Muscle of leg (tissue), 11 donors: ENCODE measurements around the gene ARHGAP26. TPM values are rescaled to one million over a fixed set of nuclear protein-coding genes. Genes with fewer than 3 reads are reported as not detected.

Experiments used
- DNase-seq: peaks from one replicate; pipeline ENCODE4 v3.0.0; 2013
- H3K27ac ChIP-seq: one replicate; pipeline ENCODE4 v1.5.1; 2013; ENCODE audit warnings: mild to moderate bottlenecking, low read length, control low read depth
- H3K27me3 ChIP-seq: one replicate; pipeline ENCODE4 v1.6.1; 2013; ENCODE audit warnings: low read length; ENCODE audit not compliant: control insufficient read depth, insufficient read depth
- H3K36me3 ChIP-seq: one replicate; pipeline ENCODE4 v1.6.1; 2013; ENCODE audit warnings: low read length; ENCODE audit not compliant: control insufficient read depth, insufficient read depth
- H3K4me1 ChIP-seq: one replicate; pipeline ENCODE4 v1.6.1; 2013; ENCODE audit warnings: low read length; ENCODE audit not compliant: control insufficient read depth, insufficient read depth
- H3K4me3 ChIP-seq: one replicate; pipeline ENCODE4 v1.5.1; 2013; ENCODE audit warnings: low read length, control low read depth
- H3K9me3 ChIP-seq: replicated peaks from 2 replicates; pipeline ENCODE4 v1.6.1; 2013; ENCODE audit warnings: low read depth, low read length; ENCODE audit not compliant: control insufficient read depth
- WGBS: methylation state at CpG from one replicate; pipeline ENCODE4 v1.1.5; 2013; ENCODE audit warnings: missing lambda C conversion rate; ENCODE audit not compliant: insufficient coverage; 5-methylcytosine and 5-hydroxymethylcytosine counted together
- polyA plus RNA-seq, 8 donors: library from polyadenylated mRNA; unstranded; fragments of 120-200 nt; gene quantifications; one replicate each; pipeline versions ENCODE4 v1.2.1 to v1.2.3, GENCODE V29; 2013; ENCODE audit warnings: inconsistent platforms in 1 of 8, low replicate concordance in 1 of 8; ENCODE audit not compliant: insufficient read length in 8 of 8, insufficient read depth in 1 of 8
- total RNA-seq: library from RNA; stranded (reverse); fragments of 120-200 nt; gene quantifications from one replicate; pipeline ENCODE4 v1.2.4, GENCODE V29; 2013

Gene ARHGAP26
- total and polyA plus RNA-seq, 9 donors: 10.4 to 17.1 (median 13.2) TPM

DNA sequence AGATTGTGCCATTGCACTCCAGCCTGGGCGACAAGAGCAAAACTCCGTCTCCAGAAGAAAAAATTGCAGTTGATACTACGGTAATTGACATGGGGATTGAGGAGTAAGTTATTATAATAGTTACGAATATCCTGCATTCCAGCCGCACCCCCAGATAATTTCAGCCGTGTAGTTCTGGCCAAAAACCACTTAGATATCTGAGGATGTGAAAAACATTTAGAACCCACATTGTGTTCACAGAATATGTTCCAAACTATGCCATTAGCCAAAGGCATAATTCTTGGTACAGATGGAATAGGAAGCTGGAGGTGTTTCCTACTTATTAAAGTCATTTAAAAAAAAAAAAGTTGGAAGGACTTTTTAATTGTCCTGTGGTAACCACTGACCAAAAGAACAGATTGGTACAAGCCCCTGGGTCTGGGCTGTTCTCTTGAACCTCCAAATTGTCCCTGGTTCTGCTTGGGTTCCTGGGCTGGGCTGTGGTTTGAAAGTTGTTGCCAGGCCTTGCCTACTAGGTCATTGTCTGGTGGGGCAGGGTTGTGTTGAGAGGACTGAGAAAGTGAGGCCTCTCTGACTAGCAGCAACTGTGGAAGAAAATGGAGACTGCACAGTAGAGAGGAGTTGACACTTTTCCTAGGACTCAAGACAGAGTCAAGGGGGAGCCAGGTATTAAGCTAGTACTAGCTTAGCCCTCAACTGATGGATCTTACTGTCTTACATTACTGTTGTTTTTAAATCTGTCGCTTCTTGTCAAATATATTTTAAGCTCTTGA lies 434.5 kb downstream of the ARHGAP26 start:
- Histone ChIP-seq H3K36me3 (no peaks in the 10 kb centered on the region), H3K4me3 (no peak overlapping the region), H3K9me3 (peaks cover 2% of the 10 kb centered on the region), H3K4me1 (peaks cover 15% of the 10 kb centered on the region), H3K27me3 (no peaks in the 10 kb centered on the region), H3K27ac (no peak overlapping the region)
- 72% methylated on average over 2 of the region's 7 CpGs for WGBS
- DNase-seq: no peak

DNA sequence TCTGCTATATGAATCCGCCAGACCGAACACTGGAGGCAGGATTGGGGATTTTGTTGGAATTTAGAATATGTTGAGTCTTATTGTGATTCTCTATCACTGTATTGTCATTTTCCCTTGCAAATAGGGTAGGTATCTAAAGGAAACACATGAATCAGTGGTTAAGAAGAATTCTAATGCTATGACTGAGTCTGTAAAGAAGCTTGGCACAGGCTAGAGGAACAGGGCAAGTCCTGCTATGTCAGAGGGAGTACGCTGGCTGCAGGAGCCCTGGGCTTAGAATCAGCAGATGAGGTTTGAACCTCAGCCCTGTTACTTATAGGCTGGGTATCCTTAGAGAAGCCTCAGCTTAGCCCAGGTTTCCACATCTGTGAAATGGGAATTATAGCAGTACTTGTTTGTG lies 435.2 kb downstream of the ARHGAP26 start:
- no peak overlapping the region for H3K27ac ChIP-seq
- no peaks in the 10 kb centered on the region for H3K27me3 ChIP-seq
- no peaks in the 10 kb centered on the region for H3K36me3 ChIP-seq
- DNase-seq: no peak
- WGBS: 83% methylated on average over 1 of the region's 3 CpGs
- no peak overlapping the region for H3K4me3 ChIP-seq
- H3K9me3 ChIP-seq: peaks cover 2% of the 10 kb centered on the region
- H3K4me1 ChIP-seq: peaks cover 13% of the 10 kb centered on the region

DNA sequence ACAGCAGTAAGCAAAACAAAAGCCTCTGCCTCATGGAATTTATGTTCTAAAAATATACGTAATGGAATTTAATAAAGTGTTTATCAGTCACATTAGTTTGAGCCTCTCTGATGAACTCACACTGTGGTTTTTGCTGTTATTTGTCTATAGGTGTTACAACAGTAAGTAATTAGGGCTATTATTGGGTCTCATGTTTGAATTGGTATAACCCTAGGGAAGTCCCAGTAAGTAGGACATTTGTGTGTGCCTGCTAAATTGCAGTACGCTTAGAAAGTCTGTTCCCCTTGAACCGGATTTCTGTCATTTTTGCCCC lies 435.7 kb downstream of the ARHGAP26 start:
- peaks cover 2% of the 10 kb centered on the region for H3K9me3 ChIP-seq
- no peaks in the 10 kb centered on the region for H3K27me3 ChIP-seq
- H3K4me1 ChIP-seq: peaks cover 13% of the 10 kb centered on the region
- no peak overlapping the region for H3K4me3 ChIP-seq
- H3K36me3 ChIP-seq: no peaks in the 10 kb centered on the region
- WGBS: 100% methylated on average over 1 of the region's 3 CpGs
- no peak for DNase-seq
- no peak overlapping the region for H3K27ac ChIP-seq

DNA sequence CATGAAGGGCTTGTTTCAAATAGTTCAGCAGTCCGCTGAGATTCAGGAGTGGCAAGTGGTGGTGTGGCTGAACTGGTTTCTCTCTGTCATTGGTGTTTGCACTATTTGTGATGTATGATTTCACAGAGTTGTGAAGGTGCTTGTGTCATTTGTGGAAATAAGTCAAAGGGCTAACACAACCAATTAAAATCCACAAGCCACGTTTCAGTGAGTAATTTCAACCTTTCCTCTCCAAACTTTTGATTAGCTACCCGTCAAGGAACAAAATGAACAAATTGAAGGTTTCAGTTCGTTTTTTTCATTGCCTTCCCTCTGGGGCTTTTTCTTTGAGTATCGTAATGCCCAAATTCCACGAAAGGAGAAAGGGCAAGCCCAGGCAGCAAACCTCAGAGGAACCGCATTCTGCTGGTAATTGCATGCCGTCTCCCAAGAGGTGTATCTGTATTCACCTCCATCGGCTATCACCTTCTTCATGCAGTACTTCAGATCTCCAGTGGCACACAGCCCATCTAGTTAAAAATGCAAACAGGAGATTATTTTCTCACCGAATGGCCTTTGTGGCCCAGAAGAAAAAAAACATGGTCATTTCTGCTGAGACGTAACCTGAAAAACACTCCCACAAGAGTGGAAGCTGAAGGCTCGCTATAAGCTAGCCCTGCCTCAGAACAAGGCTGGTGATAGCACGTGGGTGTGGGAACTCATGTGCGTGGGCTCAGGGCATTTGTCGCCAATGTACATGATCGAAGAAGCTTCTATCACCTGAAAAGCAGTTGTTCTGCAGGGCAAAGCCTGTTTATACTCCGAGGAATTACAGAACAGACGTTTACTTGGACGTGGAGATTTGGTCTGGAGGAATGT lies 436.2 kb downstream of the ARHGAP26 start:
- Histone ChIP-seq H3K4me1 (peaks cover 13% of the 10 kb centered on the region), H3K36me3 (no peaks in the 10 kb centered on the region), H3K4me3 (no peak overlapping the region), H3K27ac (no peak overlapping the region), H3K27me3 (no peaks in the 10 kb centered on the region), H3K9me3 (peaks cover 2% of the 10 kb centered on the region)
- no peak for DNase-seq
- WGBS: 87% methylated on average over 16 of the region's 19 CpGs

DNA sequence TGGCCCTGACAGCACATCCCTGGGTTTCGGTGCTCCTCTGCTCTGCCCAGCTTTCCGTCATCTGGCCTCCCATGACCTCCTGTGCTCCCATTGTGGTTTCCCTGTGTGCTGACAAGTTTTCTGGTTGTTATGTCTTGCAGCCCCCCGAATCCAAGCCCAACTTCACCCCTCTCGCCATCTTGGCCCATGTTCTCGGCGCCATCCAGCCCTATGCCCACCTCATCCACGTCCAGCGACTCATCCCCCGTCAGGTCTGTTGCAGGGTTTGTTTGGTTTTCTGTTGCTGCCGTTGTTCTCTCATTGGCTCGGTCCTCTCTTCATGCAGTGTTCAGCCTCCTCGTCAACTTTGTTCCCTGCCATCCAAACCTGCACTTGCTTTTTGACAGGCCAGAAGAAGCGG lies 436.9 kb downstream of the ARHGAP26 start:
- H3K4me3 ChIP-seq: no peak overlapping the region
- no peaks in the 10 kb centered on the region for H3K36me3 ChIP-seq
- H3K27ac ChIP-seq: no peak overlapping the region
- peaks cover 2% of the 10 kb centered on the region for H3K9me3 ChIP-seq
- no peak for DNase-seq
- H3K27me3 ChIP-seq: no peaks in the 10 kb centered on the region
- peaks cover 13% of the 10 kb centered on the region for H3K4me1 ChIP-seq
- 98% methylated on average over 12 of the region's 13 CpGs for WGBS

DNA sequence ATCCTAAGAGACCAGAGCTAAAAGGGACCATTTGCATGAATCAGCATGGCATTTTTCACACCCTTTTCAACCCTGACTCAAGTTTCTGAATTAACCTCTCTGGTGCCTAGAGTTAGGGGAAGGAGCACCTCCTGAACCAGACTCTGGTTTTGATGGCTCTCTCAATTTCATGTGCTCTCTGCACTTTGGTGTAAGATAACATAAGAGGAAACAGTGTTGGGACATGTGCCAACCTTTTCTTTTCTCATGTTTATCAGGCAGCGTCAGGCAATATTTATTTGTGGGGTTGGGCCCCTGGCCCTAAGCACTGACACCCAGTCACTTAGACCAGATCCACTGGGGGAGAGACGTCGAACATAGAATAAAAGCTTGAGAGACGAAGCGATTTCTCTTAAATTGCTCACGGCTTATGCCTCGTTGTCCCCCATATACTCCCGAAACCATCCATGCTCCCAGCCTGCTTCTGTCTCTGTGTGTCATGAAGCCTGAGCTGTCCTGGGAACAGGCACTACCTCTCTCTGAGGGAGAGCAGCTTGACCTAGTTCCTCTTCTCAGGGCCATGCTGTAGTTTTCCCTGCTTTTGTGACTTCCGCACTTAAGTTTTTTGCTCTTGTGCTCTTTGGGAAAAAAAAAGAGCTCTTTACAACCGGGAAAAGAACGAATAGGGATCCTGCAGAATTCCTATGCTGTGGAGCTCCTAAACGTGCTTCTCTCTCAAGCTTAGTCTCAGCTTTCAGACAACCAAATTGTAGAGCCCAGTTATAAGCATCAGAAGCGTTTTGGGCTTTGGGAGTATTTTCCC lies 437.6 kb downstream of the ARHGAP26 start:
- 80% methylated on average over 6 of the region's 13 CpGs for WGBS
- H3K27me3 ChIP-seq: no peaks in the 10 kb centered on the region
- H3K4me3 ChIP-seq: no peak overlapping the region
- H3K27ac ChIP-seq: peak overlapping the region; percentile 75
- H3K36me3 ChIP-seq: no peaks in the 10 kb centered on the region
- H3K4me1 ChIP-seq: peaks cover 13% of the 10 kb centered on the region
- peak; percentile 47 for DNase-seq
- no peaks in the 10 kb centered on the region for H3K9me3 ChIP-seq

DNA sequence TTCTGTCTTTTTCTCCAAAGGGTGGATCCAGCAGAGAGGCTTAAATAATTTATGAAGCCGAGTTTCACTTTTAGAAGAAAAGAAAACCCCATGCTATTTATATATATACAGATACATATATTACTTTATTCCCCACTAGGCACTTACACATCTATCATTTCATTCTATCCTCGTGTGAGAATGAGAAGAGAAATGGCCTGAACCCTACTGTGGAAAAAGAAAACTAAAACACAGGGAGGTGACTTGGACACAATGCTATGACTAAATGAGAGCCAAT lies 438.1 kb downstream of the ARHGAP26 start:
- Histone ChIP-seq H3K27ac (peak overlapping the region; percentile 75), H3K27me3 (no peaks in the 10 kb centered on the region), H3K9me3 (no peaks in the 10 kb centered on the region), H3K4me3 (no peak overlapping the region), H3K4me1 (peaks cover 16% of the 10 kb centered on the region), H3K36me3 (no peaks in the 10 kb centered on the region)
- no peak for DNase-seq
- no CpG with 5 or more reads among the region's 2 CpGs for WGBS

DNA sequence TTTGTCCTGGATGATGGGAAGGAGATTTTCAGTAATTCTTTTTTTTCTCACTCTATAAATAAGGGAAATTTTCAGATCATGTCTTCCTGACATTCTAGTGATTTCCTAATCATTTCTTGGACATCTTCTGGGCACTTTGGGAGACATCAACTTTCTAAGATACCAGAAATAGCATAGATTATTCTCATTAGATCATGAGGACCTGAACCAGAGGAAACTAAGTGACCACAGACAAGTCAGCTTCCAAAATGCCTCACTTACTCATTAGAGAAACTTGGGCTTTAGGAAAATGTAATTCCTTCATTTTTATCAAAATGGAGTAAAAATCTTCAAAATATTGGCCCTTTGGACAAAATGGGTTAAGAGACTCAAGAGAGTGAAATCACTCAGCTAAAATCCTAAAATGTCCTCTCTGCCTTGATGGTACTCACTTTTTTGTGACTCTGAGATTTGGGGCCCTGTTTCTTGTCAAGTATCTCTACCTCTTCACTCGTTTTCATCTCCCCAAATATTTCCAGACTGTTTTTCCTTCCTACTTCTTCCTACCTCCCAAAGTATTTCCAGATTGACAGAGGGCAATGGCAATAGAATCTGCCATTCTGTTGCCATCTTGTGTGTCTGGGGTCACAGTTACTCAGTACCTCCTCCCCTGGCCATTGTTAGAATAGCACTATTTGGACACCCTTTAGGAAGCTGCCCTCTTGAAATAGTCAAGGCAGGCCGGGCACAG lies 438.8 kb downstream of the ARHGAP26 start:
- DNase-seq: no peak
- Histone ChIP-seq H3K27ac (peak overlapping the region; percentile 5), H3K4me1 (peaks cover 22% of the 10 kb centered on the region), H3K4me3 (no peak overlapping the region), H3K9me3 (no peaks in the 10 kb centered on the region), H3K27me3 (no peaks in the 10 kb centered on the region), H3K36me3 (no peaks in the 10 kb centered on the region)
- 73% methylated on average over 1 of the region's 2 CpGs for WGBS

DNA sequence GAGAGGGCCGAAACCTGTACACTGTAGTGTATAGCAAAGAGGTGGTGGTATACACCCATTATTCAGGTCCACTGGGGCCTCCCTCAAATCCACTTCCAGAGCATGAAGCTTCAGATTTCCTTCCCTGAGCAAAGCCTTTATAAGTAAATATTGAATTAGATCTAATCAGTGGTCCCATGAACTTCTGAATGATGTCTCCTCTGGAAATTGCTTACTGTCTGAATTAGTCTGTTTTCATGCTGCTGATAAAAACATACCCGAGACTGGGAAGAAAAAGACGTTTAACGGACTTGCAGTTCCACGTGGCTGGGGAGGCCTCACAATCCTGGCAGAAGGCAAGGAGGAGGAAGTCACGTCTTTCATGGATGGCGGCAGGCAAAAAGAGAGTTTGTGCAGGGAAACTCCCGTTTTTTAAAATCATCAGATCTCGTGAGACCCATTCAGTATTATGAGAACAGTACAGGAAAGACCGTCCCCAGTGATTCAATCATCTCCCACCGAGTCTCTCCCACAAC lies 439.8 kb downstream of the ARHGAP26 start:
- WGBS: 85% methylated on average over 6 of the region's 11 CpGs
- DNase-seq: no peak
- no peak overlapping the region for H3K4me3 ChIP-seq
- peaks cover 6% of the 10 kb centered on the region for H3K36me3 ChIP-seq
- no peaks in the 10 kb centered on the region for H3K9me3 ChIP-seq
- H3K4me1 ChIP-seq: peaks cover 26% of the 10 kb centered on the region
- no peak overlapping the region for H3K27ac ChIP-seq
- H3K27me3 ChIP-seq: no peaks in the 10 kb centered on the region
